Psoas muscle (tissue), 8 donors: ENCODE measurements around the gene TUBB4B. TPM values are rescaled to one million over a fixed set of nuclear protein-coding genes. Genes with fewer than 3 reads are reported as not detected.
"Not testable (repeated sequence)": the region's sequence is repeated elsewhere in the genome, so short reads cannot be mapped to it uniquely, and the experiment has no call there.

Source experiments
- ATAC-seq, 4 donors: fragments of 200-7000 bp; cut with Tn5 transposase; one replicate each; pipeline ENCODE4 v1.9.1; 2020; ENCODE audit warnings: moderate library complexity in 3 of 4, mild to moderate bottlenecking in 2 of 4
- DNase-seq, 2 donors: peaks; one replicate each; pipeline ENCODE4 v3.0.0-alpha.2; 2020
- H3K27ac ChIP-seq: fragments of 200-600 bp; one replicate; pipeline ENCODE4 v1.8.0; 2022
- H3K27me3 ChIP-seq, 3 donors: fragments of 200-600 bp in 1 of 3; one replicate each; pipeline versions ENCODE4 v1.6.1 to v1.8.0; 2013 to 2022; ENCODE audit warnings: low read length in 2 of 3, mild to moderate bottlenecking in 2 of 3, moderate library complexity in 1 of 3; ENCODE audit not compliant: insufficient read depth in 3 of 3
- H3K36me3 ChIP-seq, 2 donors: fragments of 200-600 bp in 1 of 2; one replicate each; pipeline versions ENCODE4 v1.6.1 to v1.8.0; 2013 to 2022; ENCODE audit warnings: low read depth in 1 of 2, mild to moderate bottlenecking in 1 of 2, moderate library complexity in 1 of 2; ENCODE audit not compliant: insufficient read depth in 1 of 2
- H3K4me1 ChIP-seq: fragments of 200-600 bp; one replicate; pipeline ENCODE4 v1.8.0; 2022
- H3K4me3 ChIP-seq: fragments of 200-600 bp; one replicate; pipeline ENCODE4 v1.8.0; 2022; ENCODE audit warnings: mild to moderate bottlenecking
- H3K9me3 ChIP-seq: fragments of 200-600 bp; one replicate; pipeline ENCODE4 v1.8.0; 2022
- WGBS, 3 donors: extraction: QIAGEN DNeasy Blood & Tissue Kit; methylation state at CpG; one replicate each; pipeline versions ENCODE4 v1.1.6 to v1.1.7; 2013; 5-methylcytosine and 5-hydroxymethylcytosine counted together
- intact Hi-C, 2 donors: fragments of 100-400 bp; cut with DNase I; formaldehyde crosslinking; loops; one replicate each; pipeline versions ENCODE4 v1.11.0 to v1.14.2; 2022
- polyA plus RNA-seq, 3 donors: library from polyadenylated mRNA; stranded (reverse); fragments of 200-250 nt; gene quantifications; one replicate each; pipeline ENCODE4 v1.2.3, GENCODE V29; 2013
- total RNA-seq, 4 donors: library from RNA; stranded (reverse); fragmentation: NEBNext Ultra II Directional in 2 of 4; extraction: Animal tissue kit (Norgen Biotek cat#: 25700) in 2 of 4; gene quantifications; one replicate each; pipeline versions ENCODE4 v1.2.1 to v1.2.4, GENCODE V29; 2021 to 2023
- TF ChIP-seq, protein P1 (sequence below): fragments of 200-600 bp; IDR thresholded peaks from one replicate; pipeline ENCODE4 v1.8.0; 2022; ENCODE audit warnings: antibody characterized with exemption
- donor health status: healthy with polysubstance abuse.
- donor health status: DM: no; HTN: no; CAD: no; lungs with moderate emphysema.
- donor health status: Bipolar disorder and iron deficiency.
- donor health status: healthy.
- donor health status: DM: yes; HTN: yes; CAD: no.
- donor health status: DM: no; HTN: no; CAD: no.
- donor health status: DM: no; HTN: no; CAD: no.
- donor health status: DM: yes; HTN: yes; CAD: no.

TUBB4B gene
- total and polyA plus RNA-seq, 7 donors, result 111 to 838 (median 273) TPM

DNA sequence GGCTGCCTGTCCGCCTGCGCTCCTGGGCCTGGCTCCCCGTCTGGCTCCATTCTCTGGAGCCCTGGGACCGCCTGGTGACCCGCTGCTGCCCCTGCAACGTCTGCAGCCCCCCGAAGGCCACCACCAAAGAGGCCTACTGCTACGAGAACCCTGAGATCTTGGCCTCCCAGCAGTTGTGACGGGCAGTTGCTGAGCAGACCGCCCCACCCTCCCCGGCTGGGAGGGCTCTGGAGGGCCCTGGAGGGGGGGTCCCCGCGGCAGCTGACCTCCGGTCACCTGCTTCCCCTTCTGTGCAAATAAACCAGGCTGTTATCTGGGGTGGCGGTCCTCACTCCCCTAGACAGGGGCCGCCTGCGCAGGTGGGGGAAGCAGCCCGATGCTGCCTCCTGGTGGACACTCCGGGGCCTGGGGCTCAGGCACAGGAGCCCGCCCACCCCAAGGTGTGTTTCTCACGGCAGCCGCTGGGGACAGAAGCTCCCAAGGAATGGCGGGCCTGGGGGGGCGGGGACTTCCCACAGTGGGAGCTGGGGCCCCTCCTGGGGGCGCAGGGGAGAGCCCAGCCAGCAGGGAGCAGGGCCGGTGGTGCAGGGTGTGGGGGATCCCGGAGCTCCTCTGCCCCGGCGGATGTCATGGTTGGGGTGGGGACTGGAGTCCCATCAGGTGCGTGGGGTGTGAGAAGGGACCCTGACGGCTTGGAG, 4.7 kb upstream of the TUBB4B start:
- peak overlapping the region; percentile 85 for H3K27ac ChIP-seq
- TF ChIP-seq, protein P1, sequence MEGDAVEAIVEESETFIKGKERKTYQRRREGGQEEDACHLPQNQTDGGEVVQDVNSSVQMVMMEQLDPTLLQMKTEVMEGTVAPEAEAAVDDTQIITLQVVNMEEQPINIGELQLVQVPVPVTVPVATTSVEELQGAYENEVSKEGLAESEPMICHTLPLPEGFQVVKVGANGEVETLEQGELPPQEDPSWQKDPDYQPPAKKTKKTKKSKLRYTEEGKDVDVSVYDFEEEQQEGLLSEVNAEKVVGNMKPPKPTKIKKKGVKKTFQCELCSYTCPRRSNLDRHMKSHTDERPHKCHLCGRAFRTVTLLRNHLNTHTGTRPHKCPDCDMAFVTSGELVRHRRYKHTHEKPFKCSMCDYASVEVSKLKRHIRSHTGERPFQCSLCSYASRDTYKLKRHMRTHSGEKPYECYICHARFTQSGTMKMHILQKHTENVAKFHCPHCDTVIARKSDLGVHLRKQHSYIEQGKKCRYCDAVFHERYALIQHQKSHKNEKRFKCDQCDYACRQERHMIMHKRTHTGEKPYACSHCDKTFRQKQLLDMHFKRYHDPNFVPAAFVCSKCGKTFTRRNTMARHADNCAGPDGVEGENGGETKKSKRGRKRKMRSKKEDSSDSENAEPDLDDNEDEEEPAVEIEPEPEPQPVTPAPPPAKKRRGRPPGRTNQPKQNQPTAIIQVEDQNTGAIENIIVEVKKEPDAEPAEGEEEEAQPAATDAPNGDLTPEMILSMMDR, result peak; percentile 91
- ATAC-seq (peak; percentile 58 to 77 (median 68)), DNase-seq (peak; percentile 87 to 94)
- no peaks in the 10 kb centered on the region for H3K36me3 ChIP-seq
- peaks cover 0 to 13% (median 0%) of the 10 kb centered on the region in 3 donors for H3K27me3 ChIP-seq
- H3K9me3 ChIP-seq, result no peaks in the 10 kb centered on the region
- peak overlapping the region; percentile 59 for H3K4me3 ChIP-seq
- H3K4me1 ChIP-seq, result peaks cover 37% of the 10 kb centered on the region
- 8 to 10% (median 10%) methylated on average over 21 to 31 of the region's 31 CpGs for WGBS, 3 donors
- intact Hi-C loops, result no loop called here

DNA sequence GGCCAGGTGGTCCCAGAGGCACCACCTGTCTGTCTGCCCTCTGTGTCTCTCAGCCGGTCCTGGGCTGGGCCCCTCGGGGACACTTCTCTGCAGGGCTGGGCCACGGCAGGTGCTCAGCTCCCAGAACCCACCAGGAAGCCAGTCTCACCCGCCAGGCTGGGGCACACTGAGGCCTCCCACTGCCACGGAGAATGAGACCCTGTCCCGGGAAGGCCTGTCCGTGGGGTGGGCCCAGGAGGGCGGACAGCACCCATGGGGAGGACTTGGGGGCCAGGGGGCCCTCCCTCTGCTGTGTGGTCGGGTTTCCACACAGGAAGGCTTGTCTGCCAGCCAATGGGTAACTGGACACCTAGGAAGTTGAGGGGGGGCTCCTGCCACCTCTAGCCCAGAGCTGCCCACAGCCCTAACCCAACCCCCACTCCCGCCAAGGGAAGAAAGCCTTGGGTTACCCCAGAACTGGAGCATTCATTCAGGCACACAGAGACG, 4.1 kb upstream of the TUBB4B start:
- intact Hi-C loops, result no loop called here
- Histone ChIP-seq H3K4me3 (peak overlapping the region; percentile 59), H3K4me1 (peaks cover 37% of the 10 kb centered on the region), H3K27me3 (peaks cover 0 to 8% (median 0%) of the 10 kb centered on the region in 3 donors), H3K27ac (peak overlapping the region; percentile 85), H3K36me3 (peaks cover 0 to 2% of the 10 kb centered on the region in 2 donors), H3K9me3 (no peaks in the 10 kb centered on the region)
- TF ChIP-seq, protein P1, result no peak
- ATAC-seq, result peak in 1 of 4 donors; percentile 3
- 25 to 26% (median 26%) methylated on average over 11 of the region's 11 CpGs for WGBS, 3 donors
- no peak for DNase-seq

DNA sequence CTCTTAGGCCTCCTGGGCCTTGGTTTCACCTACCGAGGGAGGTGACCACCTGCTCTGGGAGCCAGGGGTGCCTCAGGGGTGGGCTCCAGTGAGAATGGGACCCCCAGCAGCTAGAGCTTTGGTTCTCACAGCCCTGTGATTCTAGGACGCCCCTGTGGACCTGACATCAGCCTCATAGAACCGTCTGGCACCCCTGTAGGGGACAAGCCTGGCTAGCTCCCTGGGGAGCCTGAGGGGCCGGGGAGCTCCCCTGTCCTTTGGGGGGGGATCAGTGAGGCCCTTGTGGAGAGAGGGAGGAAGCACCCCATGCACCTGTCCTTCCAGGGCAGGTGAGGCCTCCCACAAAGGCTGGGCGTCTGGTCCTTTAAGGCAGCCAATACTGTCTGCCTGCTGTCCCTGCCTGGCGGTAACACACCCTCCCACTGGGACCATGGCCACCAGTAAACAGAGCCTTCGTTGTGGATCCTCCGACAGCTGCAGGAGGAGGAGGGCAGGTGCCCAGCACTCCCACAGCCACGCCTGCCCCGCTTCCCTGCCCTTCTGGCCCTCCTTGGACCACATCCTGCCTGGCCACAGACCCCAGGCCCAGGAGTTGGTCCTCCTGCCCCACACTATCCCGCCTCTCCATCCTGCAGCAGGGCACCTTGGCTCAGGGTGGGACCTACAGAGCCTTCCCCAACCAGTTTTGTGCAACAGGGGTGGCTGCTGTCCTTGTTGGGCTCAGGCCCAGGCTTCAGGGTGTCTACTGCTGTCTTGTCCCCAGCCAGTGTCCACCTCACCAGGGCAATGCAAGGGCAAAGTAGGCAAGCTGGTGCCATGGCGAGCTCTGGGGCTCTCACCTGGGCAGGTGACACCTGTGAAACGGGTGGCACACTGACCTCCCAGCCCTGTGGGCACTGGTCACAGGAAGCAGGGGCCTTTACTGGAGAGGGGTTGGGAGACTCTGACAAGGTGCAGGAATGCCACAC, 3.0 kb upstream of the TUBB4B start:
- H3K9me3 ChIP-seq, result no peaks in the 10 kb centered on the region
- peaks cover 0 to 13% of the 10 kb centered on the region in 2 donors for H3K36me3 ChIP-seq
- peaks cover 47% of the 10 kb centered on the region for H3K4me1 ChIP-seq
- WGBS, 3 donors, result 35 to 46% (median 42%) methylated on average over 10 to 13 of the region's 13 CpGs
- intact Hi-C loops, result no loop called here
- TF ChIP-seq, protein P1, result no peak
- DNase-seq, result peak in 1 of 2 donors; percentile 68
- peaks cover 0 to 7% (median 0%) of the 10 kb centered on the region in 3 donors for H3K27me3 ChIP-seq
- no peak overlapping the region for H3K4me3 ChIP-seq
- H3K27ac ChIP-seq, result peak overlapping the region; percentile 85
- ATAC-seq, result peak in 1 of 4 donors; percentile 57

DNA sequence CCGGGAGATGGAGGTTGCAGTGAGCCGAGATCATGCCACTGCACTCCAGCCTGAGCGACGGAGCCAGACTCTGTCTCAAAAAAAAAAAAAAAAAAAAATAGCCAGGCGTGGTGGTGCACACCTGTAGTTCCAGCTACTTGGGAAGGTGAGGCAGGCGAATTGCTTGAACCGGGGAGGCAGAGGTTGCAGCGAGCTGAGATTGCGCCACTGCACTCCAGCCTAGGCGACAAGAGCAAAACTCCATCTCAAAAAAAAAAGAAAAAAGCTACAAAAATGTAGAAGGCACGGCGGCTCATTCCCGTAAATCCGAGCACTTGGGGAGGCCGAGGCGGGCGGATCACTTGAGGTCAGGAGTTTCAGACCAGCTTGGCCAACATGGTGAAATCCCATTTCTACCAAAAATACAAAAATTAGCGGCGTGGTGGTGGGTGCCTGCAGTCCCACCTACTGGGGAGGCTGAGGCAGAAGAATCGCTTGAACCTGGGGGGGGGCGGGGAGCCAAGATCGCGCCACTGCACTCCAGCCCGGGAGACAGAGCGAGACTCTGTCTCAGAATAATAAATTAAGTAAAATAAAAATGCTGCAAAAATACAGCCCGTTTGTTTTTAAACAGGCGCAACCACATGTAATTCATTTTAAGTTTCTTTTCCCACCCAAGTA, 1.4 kb upstream of the TUBB4B start:
- H3K27ac ChIP-seq, result peak overlapping the region; percentile 98
- intact Hi-C loops, DNase-seq, H3K9me3 ChIP-seq, ATAC-seq, H3K27me3 ChIP-seq: not testable (repeated sequence)
- peak overlapping the region; percentile 97 for H3K4me3 ChIP-seq
- WGBS, 3 donors, result 50 to 55% (median 52%) methylated on average over 27 of the region's 27 CpGs
- peaks cover 62% of the 10 kb centered on the region for H3K4me1 ChIP-seq
- peaks cover 0 to 23% of the 10 kb centered on the region in 2 donors for H3K36me3 ChIP-seq
